GM11168 (cell line): ENCODE results near the gene TYMS.

Source experiments
- in situ Hi-C: fragments of 300-500 bp; cut with MboI; formaldehyde crosslinking; loops from one replicate; pipeline ENCODE4 v1.12.0; 2022; ENCODE audit warnings: low sequenced_read_pairs; ENCODE audit not compliant: unreplicated experiment

Gene TYMS

GRCh38 chr18:706405-706804 lies 49.0 kb downstream of the TYMS start:
- in situ Hi-C loops = loop anchor here (10.0 kb wide), 1 partner anchor 82 kb away; no protein-coding TSS in a partner anchor

- in situ Hi-C loops = loop anchor here (10.0 kb wide), 1 partner anchor 83 kb away; no protein-coding TSS in a partner anchor
Measured at GRCh38 chr18:708096-708495, 50.6 kb downstream of the TYMS start.

GRCh38 chr18:709771-710170 lies 52.3 kb downstream of the TYMS start:
- in situ Hi-C loops = loop anchor here (10.0 kb wide), 1 partner anchor 85 kb away; no protein-coding TSS in a partner anchor

GRCh38 chr18:710418-711300 lies 53.2 kb downstream of the TYMS start:
- in situ Hi-C loops = no loop called here

- in situ Hi-C loops = no loop called here
Measured at GRCh38 chr18:711310-711656, 53.8 kb downstream of the TYMS start.

- in situ Hi-C loops = no loop called here
Measured at GRCh38 chr18:711657-712400, 54.4 kb downstream of the TYMS start.

GRCh38 chr18:712401-713134 lies 55.1 kb downstream of the TYMS start, which contains the start of gene ENOSF1:
Gene ENOSF1, minus strand, starts transcription at chr18:712630. Its CDS starts 43 bp downstream, at chr18:712587.
- in situ Hi-C loops = no loop called here

GRCh38 chr18:713135-713490 lies 55.7 kb downstream of the TYMS start:
- in situ Hi-C loops = no loop called here

- in situ Hi-C loops = no loop called here
Measured at GRCh38 chr18:715626-716025, 58.2 kb downstream of the TYMS start.

GRCh38 chr18:717003-717402 lies 59.5 kb downstream of the TYMS start:
- in situ Hi-C loops = no loop called here
